SK-N-SH (cell line): ENCODE data around the gene MYOT. TPM values are rescaled to one million over a fixed set of nuclear protein-coding genes. Genes with fewer than 3 reads are reported as not detected.

Source experiments
- CTCF ChIA-PET: fragments of 300-600, 350-600 bp; formaldehyde crosslinking; extraction: SDS; loops from one replicate; lab custom pipeline; 2021; lab: Yijun Ruan, JAX
- POLR2A ChIA-PET: fragments of 350-600 bp; sonication (Branson Sonifier 250); formaldehyde crosslinking; extraction: SDS; loops from one replicate; lab custom pipeline; 2020; ENCODE audit warnings: antibody characterized with exemption, inconsistent platforms; lab: Yijun Ruan, JAX
- DNase-seq: peaks from one replicate; pipeline ENCODE4 v3.0.0; 2012
- H2AFZ ChIP-seq: fragments of 200-600 bp; sonication (generic); 2 replicates; pipeline ENCODE4 v1.8.1; 2016; ENCODE audit warnings: antibody characterized with exemption, mild to moderate bottlenecking, low read depth
- H3F3A ChIP-seq: fragments of 200-600 bp; sonication (generic); replicated peaks from 2 replicates; pipeline ENCODE3; 2016; ENCODE audit warnings: antibody characterized with exemption, mild to moderate bottlenecking; ENCODE audit not compliant: insufficient read depth
- H3K27ac ChIP-seq, 2 experiments: fragments of 200-500 bp in 1 of 2; fragments of 200-600 bp in 1 of 2; sonication (Bioruptor generic) in 1 of 2; sonication (generic), shearing (Covaris generic) in 1 of 2; 2 replicates each; pipeline versions ENCODE4 v1.5.1 to v1.6.1; 2014 to 2016; ENCODE audit warnings: low read depth in 2 of 2, inconsistent platforms in 1 of 2, low read length in 1 of 2, mild to moderate bottlenecking in 1 of 2, mixed read lengths in 1 of 2
- H3K27me3 ChIP-seq: fragments of 200-600 bp; sonication (generic), shearing (Covaris generic); 2 replicates; pipeline ENCODE4 v1.6.1; 2016; ENCODE audit warnings: mixed run types; ENCODE audit not compliant: insufficient read depth
- H3K36me3 ChIP-seq, 2 experiments: fragments of 200-500 bp in 1 of 2; fragments of 200-600 bp in 1 of 2; sonication (Bioruptor generic) in 1 of 2; sonication (generic) in 1 of 2; replicated peaks in 1 of 2; 2 replicates each; pipeline versions ENCODE3 to v1.5.1; 2014 to 2016; ENCODE audit warnings: low read length in 1 of 2, mild to moderate bottlenecking in 1 of 2; ENCODE audit not compliant: insufficient read depth in 2 of 2, control insufficient read depth in 1 of 2
- H3K4me1 ChIP-seq, 2 experiments: fragments of 200-500 bp in 1 of 2; fragments of 200-600 bp in 1 of 2; sonication (Bioruptor generic) in 1 of 2; sonication (generic), shearing (Covaris generic) in 1 of 2; 2 replicates each; pipeline versions ENCODE4 v1.5.1 to v1.6.1; 2014 to 2016; ENCODE audit warnings: low read depth in 1 of 2, low read length in 1 of 2, mixed run types in 1 of 2; ENCODE audit not compliant: insufficient read depth in 2 of 2, control insufficient read depth in 1 of 2
- H3K4me2 ChIP-seq: fragments of 200-600 bp; sonication (generic), shearing (Covaris generic); 2 replicates; pipeline ENCODE4 v1.6.1; 2017; ENCODE audit warnings: mixed run types
- H3K4me3 ChIP-seq, 2 experiments: fragments of 200-500 bp in 1 of 2; fragments of 200-600 bp in 1 of 2; sonication (Bioruptor generic) in 1 of 2; sonication (generic), shearing (Covaris generic) in 1 of 2; 2 replicates each; pipeline versions ENCODE4 v1.5.1 to v1.8.1; 2014 to 2016; ENCODE audit warnings: low read depth in 2 of 2, inconsistent platforms in 1 of 2, low read length in 1 of 2, mild to moderate bottlenecking in 1 of 2, mixed read lengths in 1 of 2, moderate library complexity in 1 of 2
- H3K79me2 ChIP-seq: fragments of 200-600 bp; sonication (generic); 2 replicates; pipeline ENCODE4 v1.8.1; 2017; ENCODE audit warnings: mild to moderate bottlenecking; ENCODE audit not compliant: insufficient read depth
- H3K9ac ChIP-seq: fragments of 200-600 bp; sonication (generic); 2 replicates; pipeline ENCODE4 v1.6.1; 2017; ENCODE audit warnings: mixed run types
- H3K9me2 ChIP-seq: fragments of 200-600 bp; sonication (generic); 2 replicates; pipeline ENCODE4 v1.6.1; 2017; ENCODE audit warnings: mixed run types
- H3K9me3 ChIP-seq: fragments of 200-600 bp; sonication (generic); 2 replicates; pipeline ENCODE4 v1.6.1; 2017; ENCODE audit warnings: mixed run types, mild to moderate bottlenecking, moderate library complexity
- H4K20me1 ChIP-seq: fragments of 200-600 bp; sonication (generic); 2 replicates; pipeline ENCODE4 v1.6.1; 2017; ENCODE audit warnings: mild to moderate bottlenecking, mixed run types; ENCODE audit not compliant: insufficient read depth
- ELF1 ChIP-seq: IDR thresholded peaks from 2 replicates; pipeline ENCODE4 v1.4.0; 2012
- EZH2phosphoT487 ChIP-seq: fragments of 200-600 bp; sonication (generic); IDR thresholded peaks from 2 replicates; pipeline ENCODE4 v1.6.1; 2017; ENCODE audit warnings: low read depth, mixed run types, mild to moderate bottlenecking, antibody characterized with exemption, moderate library complexity, borderline replicate concordance
- FOSL2 ChIP-seq: IDR thresholded peaks from 2 replicates; pipeline ENCODE4 v1.4.0; 2012; ENCODE audit warnings: low read depth, mild to moderate bottlenecking, moderate library complexity, borderline replicate concordance
- FOXJ3 ChIP-seq: sonication (generic); formaldehyde crosslinking; IDR thresholded peaks from 2 replicates; pipeline ENCODE4 v1.5.1; 2020; ENCODE audit warnings: mild to moderate bottlenecking, missing genetic modification reagents
- POLR2AphosphoS5 ChIP-seq: IDR thresholded peaks from 2 replicates; pipeline ENCODE4 v1.6.1; 2012; ENCODE audit warnings: low read depth, low read length
- RFX5 ChIP-seq: IDR thresholded peaks from 2 replicates; pipeline ENCODE4 v1.6.1; 2012; ENCODE audit warnings: mild to moderate bottlenecking, improper control_type of control experiment, low read length
- SMC3 ChIP-seq: IDR thresholded peaks from 2 replicates; pipeline ENCODE4 v1.6.1; 2012; ENCODE audit warnings: low read depth, low read length, improper control_type of control experiment
- TAF1 ChIP-seq: IDR thresholded peaks from 2 replicates; pipeline ENCODE4 v1.6.1; 2012; ENCODE audit warnings: low read depth, mild to moderate bottlenecking, low read length, moderate library complexity, borderline replicate concordance
- WGBS: methylation state at CpG from one replicate; pipeline ENCODE4 v1.1.6; 2017; ENCODE audit warnings: low lambda C conversion rate; 5-methylcytosine and 5-hydroxymethylcytosine counted together
- polyA plus RNA-seq, 3 experiments: library from polyadenylated mRNA; depleted of rRNA; stranded (reverse); fragments of >200 nt; gene quantifications; 2 replicates each; pipeline ENCODE4 v1.2.3, GENCODE V29; 2012
- TF ChIP-seq, protein P1 (sequence below): fragments of 150-350 bp; IDR thresholded peaks from 2 replicates; pipeline ENCODE4 v1.6.1; 2016; ENCODE audit warnings: mild to moderate bottlenecking, low read depth, low read length
- TF ChIP-seq, protein P2 (sequence below): IDR thresholded peaks from 2 replicates; pipeline ENCODE4 v1.4.0; 2012; ENCODE audit warnings: low read depth
- TF ChIP-seq, protein P3 (sequence below): IDR thresholded peaks from 2 replicates; pipeline ENCODE4 v1.6.1; 2012; ENCODE audit warnings: mild to moderate bottlenecking, low read depth, low read length, moderate library complexity
- TF ChIP-seq, protein P4 (sequence below): IDR thresholded peaks from 2 replicates; pipeline ENCODE4; 2012

The MYOT gene
- polyA plus RNA-seq, 1 of the 3 experiments (the other 2 are of a cell fraction) = 0.02 TPM

DNA sequence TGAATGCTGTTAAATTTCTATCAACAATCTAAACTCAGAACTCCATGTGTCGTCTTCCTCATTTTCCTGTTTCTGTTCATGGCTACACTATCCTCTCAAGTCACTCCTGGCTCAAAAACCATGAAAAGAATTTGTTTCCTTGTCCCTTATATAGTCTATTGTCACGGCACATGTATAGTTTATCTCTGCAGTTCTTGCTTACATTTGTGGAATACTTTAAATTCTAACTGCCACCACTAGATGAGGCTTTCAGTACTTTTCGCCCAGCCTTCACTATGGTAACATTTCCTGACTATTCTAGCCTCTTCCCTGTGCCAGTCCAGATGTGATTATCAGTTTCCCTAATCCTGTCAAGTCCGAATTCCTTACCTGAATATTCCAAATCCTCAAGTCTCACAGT, 56.2 kb downstream of the MYOT start:
- H3K4me2 ChIP-seq = no peak overlapping the region

More for the DNA sequence above, 56.2 kb downstream of the MYOT start:
- Histone ChIP-seq H3K9me3 (no peaks in the 10 kb centered on the region), H3K79me2 (no peaks in the 10 kb centered on the region), H3K27me3 (no peaks in the 10 kb centered on the region), H3K36me3 (peaks cover 6 to 20% of the 10 kb centered on the region in 2 experiments), H2AFZ (no peak overlapping the region), H4K20me1 (no peaks in the 10 kb centered on the region), H3K27ac (no peak overlapping the region), H3K4me3 (no peak overlapping the region), H3K4me1 (no peaks in the 10 kb centered on the region), H3F3A (peaks cover 3% of the 10 kb centered on the region), H3K9ac (no peak overlapping the region), H3K9me2 (no peaks in the 10 kb centered on the region)
- 89% methylated on average over 4 of the region's 4 CpGs for WGBS
- no peak for DNase-seq
- TF ChIP-seq, protein P1, sequence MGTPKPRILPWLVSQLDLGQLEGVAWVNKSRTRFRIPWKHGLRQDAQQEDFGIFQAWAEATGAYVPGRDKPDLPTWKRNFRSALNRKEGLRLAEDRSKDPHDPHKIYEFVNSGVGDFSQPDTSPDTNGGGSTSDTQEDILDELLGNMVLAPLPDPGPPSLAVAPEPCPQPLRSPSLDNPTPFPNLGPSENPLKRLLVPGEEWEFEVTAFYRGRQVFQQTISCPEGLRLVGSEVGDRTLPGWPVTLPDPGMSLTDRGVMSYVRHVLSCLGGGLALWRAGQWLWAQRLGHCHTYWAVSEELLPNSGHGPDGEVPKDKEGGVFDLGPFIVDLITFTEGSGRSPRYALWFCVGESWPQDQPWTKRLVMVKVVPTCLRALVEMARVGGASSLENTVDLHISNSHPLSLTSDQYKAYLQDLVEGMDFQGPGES = no peak
- TF ChIP-seq EZH2phosphoT487 = no peak
- TF ChIP-seq, protein P2, sequence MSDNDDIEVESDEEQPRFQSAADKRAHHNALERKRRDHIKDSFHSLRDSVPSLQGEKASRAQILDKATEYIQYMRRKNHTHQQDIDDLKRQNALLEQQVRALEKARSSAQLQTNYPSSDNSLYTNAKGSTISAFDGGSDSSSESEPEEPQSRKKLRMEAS = no peak
- TF ChIP-seq RFX5 = no peak
- no peak for TF ChIP-seq TAF1
- TF ChIP-seq, protein P3, sequence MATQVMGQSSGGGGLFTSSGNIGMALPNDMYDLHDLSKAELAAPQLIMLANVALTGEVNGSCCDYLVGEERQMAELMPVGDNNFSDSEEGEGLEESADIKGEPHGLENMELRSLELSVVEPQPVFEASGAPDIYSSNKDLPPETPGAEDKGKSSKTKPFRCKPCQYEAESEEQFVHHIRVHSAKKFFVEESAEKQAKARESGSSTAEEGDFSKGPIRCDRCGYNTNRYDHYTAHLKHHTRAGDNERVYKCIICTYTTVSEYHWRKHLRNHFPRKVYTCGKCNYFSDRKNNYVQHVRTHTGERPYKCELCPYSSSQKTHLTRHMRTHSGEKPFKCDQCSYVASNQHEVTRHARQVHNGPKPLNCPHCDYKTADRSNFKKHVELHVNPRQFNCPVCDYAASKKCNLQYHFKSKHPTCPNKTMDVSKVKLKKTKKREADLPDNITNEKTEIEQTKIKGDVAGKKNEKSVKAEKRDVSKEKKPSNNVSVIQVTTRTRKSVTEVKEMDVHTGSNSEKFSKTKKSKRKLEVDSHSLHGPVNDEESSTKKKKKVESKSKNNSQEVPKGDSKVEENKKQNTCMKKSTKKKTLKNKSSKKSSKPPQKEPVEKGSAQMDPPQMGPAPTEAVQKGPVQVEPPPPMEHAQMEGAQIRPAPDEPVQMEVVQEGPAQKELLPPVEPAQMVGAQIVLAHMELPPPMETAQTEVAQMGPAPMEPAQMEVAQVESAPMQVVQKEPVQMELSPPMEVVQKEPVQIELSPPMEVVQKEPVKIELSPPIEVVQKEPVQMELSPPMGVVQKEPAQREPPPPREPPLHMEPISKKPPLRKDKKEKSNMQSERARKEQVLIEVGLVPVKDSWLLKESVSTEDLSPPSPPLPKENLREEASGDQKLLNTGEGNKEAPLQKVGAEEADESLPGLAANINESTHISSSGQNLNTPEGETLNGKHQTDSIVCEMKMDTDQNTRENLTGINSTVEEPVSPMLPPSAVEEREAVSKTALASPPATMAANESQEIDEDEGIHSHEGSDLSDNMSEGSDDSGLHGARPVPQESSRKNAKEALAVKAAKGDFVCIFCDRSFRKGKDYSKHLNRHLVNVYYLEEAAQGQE = no peak
- no peak for TF ChIP-seq FOXJ3 (CRISPR knock-in tag)
- TF ChIP-seq SMC3 = no peak
- TF ChIP-seq ELF1 = no peak
- TF ChIP-seq, protein P4, sequence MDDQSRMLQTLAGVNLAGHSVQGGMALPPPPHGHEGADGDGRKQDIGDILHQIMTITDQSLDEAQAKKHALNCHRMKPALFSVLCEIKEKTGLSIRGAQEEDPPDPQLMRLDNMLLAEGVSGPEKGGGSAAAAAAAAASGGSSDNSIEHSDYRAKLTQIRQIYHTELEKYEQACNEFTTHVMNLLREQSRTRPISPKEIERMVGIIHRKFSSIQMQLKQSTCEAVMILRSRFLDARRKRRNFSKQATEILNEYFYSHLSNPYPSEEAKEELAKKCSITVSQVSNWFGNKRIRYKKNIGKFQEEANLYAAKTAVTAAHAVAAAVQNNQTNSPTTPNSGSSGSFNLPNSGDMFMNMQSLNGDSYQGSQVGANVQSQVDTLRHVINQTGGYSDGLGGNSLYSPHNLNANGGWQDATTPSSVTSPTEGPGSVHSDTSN = no peak
- TF ChIP-seq POLR2AphosphoS5 = no peak
- TF ChIP-seq FOSL2 = no peak
- ChIA-PET POLR2A (no interaction called here), CTCF (no interaction called here)
